ENCODE measurements around the gene DEPDC1.
"Not testable (repeated sequence)": the region's sequence is repeated elsewhere in the genome, so short reads cannot be mapped to it uniquely, and the experiment has no call there.

The DEPDC1 gene

GRCh38 chr1:68496680-68497357, at the start of gene DEPDC1:
Gene DEPDC1, minus strand, starts transcription at chr1:68497082. Its CDS starts 83 bp downstream, at chr1:68496999.
- DNase-seq (ENCODE audit: low spot score) = peak; percentile 66

- no peak for DNase-seq (ENCODE audit: low spot score)
These were observed 47.8 kb upstream of the DEPDC1 start for GRCh38 chr1:68544651-68545050.

- DNase-seq (ENCODE audit: low spot score) = no peak
These were observed 45.7 kb upstream of the DEPDC1 start for GRCh38 chr1:68542586-68542985.

GRCh38 chr1:68538941-68539340, 42.1 kb upstream of the DEPDC1 start:
- DNase-seq (ENCODE audit: low spot score) = no peak

- no peak for DNase-seq (ENCODE audit: low spot score)
These were observed 31.4 kb upstream of the DEPDC1 start for GRCh38 chr1:68528243-68528642.

- no peak for DNase-seq (ENCODE audit: low spot score)
These were observed 28.9 kb upstream of the DEPDC1 start for GRCh38 chr1:68525781-68526180.

- DNase-seq (ENCODE audit: low spot score) = no peak
These were observed 24.4 kb upstream of the DEPDC1 start for GRCh38 chr1:68521286-68521685.

- DNase-seq (ENCODE audit: low spot score) = no peak
These were observed 19.2 kb upstream of the DEPDC1 start for GRCh38 chr1:68516066-68516465.

- DNase-seq (ENCODE audit: low spot score) = no peak
These were observed 14.4 kb upstream of the DEPDC1 start for GRCh38 chr1:68511254-68511653.

GRCh38 chr1:68506386-68506785, 9.5 kb upstream of the DEPDC1 start:
- DNase-seq (ENCODE audit: low spot score) = no peak

- no peak for DNase-seq (ENCODE audit: low spot score)
These were observed 6.2 kb upstream of the DEPDC1 start for GRCh38 chr1:68503085-68503484.

- no peak for DNase-seq (ENCODE audit: low spot score)
These were observed 446 bp upstream of the DEPDC1 start for GRCh38 chr1:68497358-68497698.

- DNase-seq (ENCODE audit: low spot score) = no peak
These were observed 758 bp downstream of the DEPDC1 start for GRCh38 chr1:68495968-68496679.

- no peak for DNase-seq (ENCODE audit: low spot score)
These were observed 1.4 kb downstream of the DEPDC1 start for GRCh38 chr1:68495532-68495931.

GRCh38 chr1:68493193-68493592, 3.7 kb downstream of the DEPDC1 start:
- no peak for DNase-seq (ENCODE audit: low spot score)

GRCh38 chr1:68492255-68492654, 4.6 kb downstream of the DEPDC1 start:
- not testable (repeated sequence) for DNase-seq (ENCODE audit: low spot score)

- DNase-seq (ENCODE audit: low spot score) = no peak
These were observed 6.7 kb downstream of the DEPDC1 start for GRCh38 chr1:68490046-68490651.

GRCh38 chr1:68485431-68486022, 11.4 kb downstream of the DEPDC1 start:
- no peak for DNase-seq (ENCODE audit: low spot score)

- DNase-seq (ENCODE audit: low spot score) = no peak
These were observed 12.3 kb downstream of the DEPDC1 start for GRCh38 chr1:68484618-68485017.

GRCh38 chr1:68481041-68481440, 15.8 kb downstream of the DEPDC1 start:
- DNase-seq (ENCODE audit: low spot score) = no peak

- no peak for DNase-seq (ENCODE audit: low spot score)
These were observed 17.4 kb downstream of the DEPDC1 start for GRCh38 chr1:68479501-68479900.

GRCh38 chr1:68478662-68479061, 18.2 kb downstream of the DEPDC1 start:
- DNase-seq (ENCODE audit: low spot score) = no peak

GRCh38 chr1:68476626-68477025, 20.3 kb downstream of the DEPDC1 start:
- not testable (repeated sequence) for DNase-seq (ENCODE audit: low spot score)
